Transverse colon (tissue), 4 donors: ENCODE data around the gene UMPS. TPM values are rescaled to one million over a fixed set of nuclear protein-coding genes. Genes with fewer than 3 reads are reported as not detected.

Experiments
- DNase-seq: peaks from one replicate; pipeline ENCODE4 v3.0.0-alpha.2; 2019
- H3K27ac ChIP-seq, 4 donors: fragments of 200-600 bp; sonication (generic); 2 replicates each; pipeline ENCODE4 v1.5.1; 2016 to 2018; ENCODE audit warnings: inconsistent platforms in 4 of 4
- H3K27me3 ChIP-seq: fragments of 200-600 bp; sonication (generic); 2 replicates; pipeline ENCODE4 v1.5.1; 2017; ENCODE audit warnings: inconsistent platforms
- H3K36me3 ChIP-seq, 4 donors: fragments of 200-600 bp; sonication (generic); 2 replicates each; pipeline ENCODE4 v1.5.1; 2017 to 2019; ENCODE audit warnings: inconsistent platforms in 4 of 4
- H3K4me1 ChIP-seq, 4 donors: fragments of 200-600 bp; sonication (generic); 2 replicates each; pipeline ENCODE4 v1.5.1; 2017 to 2020; ENCODE audit warnings: inconsistent platforms in 4 of 4
- H3K4me3 ChIP-seq, 4 donors: fragments of 200-600 bp; sonication (generic); 1 replicate in 1 of 4; 2 replicates in 3 of 4; pipeline versions ENCODE4 v1.5.1 to v1.6.1; 2017 to 2019; ENCODE audit warnings: inconsistent platforms in 4 of 4
- H3K9me3 ChIP-seq, 2 donors: fragments of 200-600 bp; sonication (generic); 2 replicates each; pipeline ENCODE4 v1.5.1; 2017 to 2019; ENCODE audit warnings: inconsistent platforms in 2 of 2
- CTCF ChIP-seq, 5 experiments: fragments of 200-600 bp in 3 of 5; fragments of 450-650 bp in 2 of 5; sonication (generic) in 3 of 5; IDR thresholded peaks; 1 replicate in 2 of 5; 2 replicates in 3 of 5; pipeline ENCODE4 v1.5.1; 2016 to 2017; ENCODE audit warnings: antibody characterized with exemption in 5 of 5, inconsistent platforms in 3 of 5, mild to moderate bottlenecking in 2 of 5, moderate library complexity in 1 of 5
- EP300 ChIP-seq: sonication (generic); formaldehyde crosslinking; IDR thresholded peaks from one replicate; pipeline ENCODE4 v1.6.1; 2017; ENCODE audit warnings: antibody characterized with exemption, low read depth
- POLR2A ChIP-seq: fragments of 450-650 bp; IDR thresholded peaks from one replicate; pipeline ENCODE4 v1.6.1; 2016; ENCODE audit warnings: antibody characterized with exemption, mild to moderate bottlenecking, moderate library complexity
- POLR2AphosphoS5 ChIP-seq, 3 donors: sonication (generic); formaldehyde crosslinking; IDR thresholded peaks; one replicate each; pipeline ENCODE4 v1.6.1; 2016; ENCODE audit warnings: antibody characterized with exemption in 3 of 3
- WGBS, 2 donors: methylation state at CpG; one replicate each; pipeline ENCODE4 v1.1.5; 2018; ENCODE audit warnings: low coverage in 1 of 2; 5-methylcytosine and 5-hydroxymethylcytosine counted together
- in situ Hi-C, 4 donors: fragments of 200-750 bp; cut with MboI; loops; one replicate each; pipeline versions ENCODE4 v1.15.0 to v1.15.1; 2017; ENCODE audit warnings: low sequenced_read_pairs in 3 of 4, low pct_ligation_motif_present in 1 of 4, low pct_unique_long_range_greater_than_20kb in 1 of 4
- intact Hi-C: fragments of 100-400 bp; cut with DNase I; formaldehyde crosslinking; loops from one replicate; pipeline ENCODE4 v1.15.1; 2023; ENCODE audit warnings: low total_unique reads
- total RNA-seq, 4 donors: library from RNA; depleted of rRNA; stranded (reverse); fragments of >200 nt; gene quantifications; one replicate each; pipeline ENCODE4 v1.1.0, GENCODE V29; 2016

The UMPS gene
- total RNA-seq, 4 donors from 2014 or later: 10.3 to 47.5 (median 19.6) TPM

GRCh38 chr3:124777762-124778470 lies 47.7 kb downstream of the UMPS start:
- intact Hi-C loops (no loop called here), in situ Hi-C loops (no loop called here)
- 80 to 91% methylated on average over 1 to 5 of the region's 5 CpGs for WGBS, 2 donors
- Histone ChIP-seq H3K27me3 (no peaks in the 10 kb centered on the region), H3K27ac (peak overlapping the region in 1 of 4 donors; percentile 86), H3K36me3 (no peaks in the 10 kb centered on the region), H3K9me3 (no peaks in the 10 kb centered on the region), H3K4me1 (peaks cover 12 to 47% (median 36%) of the 10 kb centered on the region in 4 donors), H3K4me3 (no peak overlapping the region)
- TF ChIP-seq POLR2A (no peak), CTCF (IDR thresholded peaks at IDR 0.05) (no peak), POLR2AphosphoS5 (IDR thresholded peaks at IDR 0.05) (no peak), EP300 (no peak)
- no peak for DNase-seq

GRCh38 chr3:124779116-124779515 lies 48.9 kb downstream of the UMPS start:
- H3K9me3 ChIP-seq: no peaks in the 10 kb centered on the region
- peak overlapping the region; percentile 65 to 90 (median 87) for H3K27ac ChIP-seq

GRCh38 chr3:124779751-124780191 lies 49.5 kb downstream of the UMPS start:
- DNase-seq: no peak
- Histone ChIP-seq H3K27me3 (no peaks in the 10 kb centered on the region), H3K4me3 (no peak overlapping the region), H3K4me1 (peaks cover 12 to 42% (median 25%) of the 10 kb centered on the region in 4 donors), H3K27ac (peak overlapping the region; percentile 65 to 90 (median 87)), H3K9me3 (no peaks in the 10 kb centered on the region), H3K36me3 (no peaks in the 10 kb centered on the region)
- in situ Hi-C loops (no loop called here), intact Hi-C loops (no loop called here)
- TF ChIP-seq CTCF (IDR thresholded peaks at IDR 0.05) (no peak), POLR2AphosphoS5 (IDR thresholded peaks at IDR 0.05) (no peak), POLR2A (no peak), EP300 (no peak)
- WGBS, 2 donors: 59 to 60% methylated on average over 2 to 9 of the region's 9 CpGs

More at GRCh38 chr3:124779116-124779515, 48.9 kb downstream of the UMPS start:
- no peak overlapping the region for H3K4me3 ChIP-seq
- WGBS, 2 donors: 70% methylated on average over 7 of the region's 7 CpGs; no CpG with 5 or more reads in 1 of the 2 donors
- no peak for DNase-seq
- no peak for TF ChIP-seq EP300
- no peak for TF ChIP-seq CTCF (IDR thresholded peaks at IDR 0.05)
- TF ChIP-seq POLR2A: no peak
- TF ChIP-seq POLR2AphosphoS5 (IDR thresholded peaks at IDR 0.05): no peak
- H3K4me1 ChIP-seq: peaks cover 12 to 44% (median 32%) of the 10 kb centered on the region in 4 donors
- intact Hi-C loops (no loop called here), in situ Hi-C loops (no loop called here)
- no peaks in the 10 kb centered on the region for H3K36me3 ChIP-seq
- no peaks in the 10 kb centered on the region for H3K27me3 ChIP-seq

GRCh38 chr3:124780356-124780755 lies 50.1 kb downstream of the UMPS start:
- H3K27me3 ChIP-seq: no peaks in the 10 kb centered on the region
- WGBS, 2 donors: 62% methylated on average over 8 of the region's 8 CpGs; no CpG with 5 or more reads in 1 of the 2 donors
- H3K4me3 ChIP-seq: no peak overlapping the region
- no peak for TF ChIP-seq POLR2A
- TF ChIP-seq CTCF (IDR thresholded peaks at IDR 0.05): no peak
- TF ChIP-seq POLR2AphosphoS5 (IDR thresholded peaks at IDR 0.05): no peak
- TF ChIP-seq EP300: no peak
- H3K9me3 ChIP-seq: no peaks in the 10 kb centered on the region
- DNase-seq: peak; percentile 26
- peak overlapping the region; percentile 65 to 90 (median 87) for H3K27ac ChIP-seq
- peaks cover 12 to 42% (median 23%) of the 10 kb centered on the region in 4 donors for H3K4me1 ChIP-seq
- intact Hi-C loops: no loop called here
- in situ Hi-C loops: no loop called here
- no peaks in the 10 kb centered on the region for H3K36me3 ChIP-seq
